Left cardiac atrium (tissue), 4 donors: Measurements from ENCODE around the gene HRH2. TPM values are rescaled to one million over a fixed set of nuclear protein-coding genes. Genes with fewer than 3 reads are reported as not detected.

Source experiments
- ATAC-seq, 2 donors: fragments of 200-7000 bp; cut with Tn5 transposase; one replicate each; pipeline ENCODE4 v1.9.1; 2020; ENCODE audit warnings: mild to moderate bottlenecking in 2 of 2, moderate library complexity in 2 of 2
- DNase-seq: peaks from one replicate; pipeline ENCODE4 v3.0.0-alpha.2; 2020
- intact Hi-C, 2 donors: fragments of 100-400 bp; cut with DNase I; formaldehyde crosslinking; loops; one replicate each; pipeline versions ENCODE4 v1.14.1 to v1.15.1; 2022 to 2023
- total RNA-seq, 2 donors: library from RNA; stranded (reverse); fragmentation: NEBNext Ultra II Directional; extraction: Animal tissue kit (Norgen Biotek cat#: 25700); gene quantifications; one replicate each; pipeline ENCODE4 v1.2.1, GENCODE V29; 2021
- donor health status: DM: no; HTN: yes; CAD: no.
- donor health status: DM: no; HTN: yes; CAD: no; lungs with severe emphysema.
- donor health status: DM: yes; HTN: yes; CAD: no.
- donor health status: Dilated cardiomyopathy.

The HRH2 gene
- total RNA-seq, 2 donors from 2014 or later, result 20.0 to 24.3 TPM

DNA sequence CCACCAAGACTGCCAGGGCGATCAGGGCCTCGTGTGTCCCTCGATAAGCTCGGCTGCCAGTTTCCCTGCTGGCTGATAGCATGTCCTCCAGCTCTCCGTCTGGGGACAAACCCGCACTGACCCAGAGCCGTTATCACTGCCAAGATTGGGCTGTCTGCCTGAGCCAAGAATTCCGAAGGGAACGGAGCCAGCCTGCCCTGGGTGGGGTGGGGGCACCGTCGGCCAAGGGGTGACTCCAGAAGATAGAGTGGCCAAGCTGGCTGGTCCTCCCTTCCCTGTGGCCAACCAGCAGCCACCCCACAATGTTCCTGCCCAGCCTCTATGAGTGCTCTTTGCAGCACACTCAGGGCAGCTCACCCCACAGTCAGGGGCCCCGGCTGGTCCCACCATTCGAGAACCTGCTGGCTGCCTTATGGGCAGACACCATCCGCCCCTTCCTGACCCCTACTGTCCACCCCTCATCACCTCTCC, 29.4 kb downstream of the HRH2 start:
- DNase-seq, result peak; percentile 83
- peak; percentile 85 to 92 for ATAC-seq
- intact Hi-C loops, result loop anchor here in 1 of 2 donors (5.0 kb wide), 1 partner anchor 90 kb away; no protein-coding TSS in a partner anchor

DNA sequence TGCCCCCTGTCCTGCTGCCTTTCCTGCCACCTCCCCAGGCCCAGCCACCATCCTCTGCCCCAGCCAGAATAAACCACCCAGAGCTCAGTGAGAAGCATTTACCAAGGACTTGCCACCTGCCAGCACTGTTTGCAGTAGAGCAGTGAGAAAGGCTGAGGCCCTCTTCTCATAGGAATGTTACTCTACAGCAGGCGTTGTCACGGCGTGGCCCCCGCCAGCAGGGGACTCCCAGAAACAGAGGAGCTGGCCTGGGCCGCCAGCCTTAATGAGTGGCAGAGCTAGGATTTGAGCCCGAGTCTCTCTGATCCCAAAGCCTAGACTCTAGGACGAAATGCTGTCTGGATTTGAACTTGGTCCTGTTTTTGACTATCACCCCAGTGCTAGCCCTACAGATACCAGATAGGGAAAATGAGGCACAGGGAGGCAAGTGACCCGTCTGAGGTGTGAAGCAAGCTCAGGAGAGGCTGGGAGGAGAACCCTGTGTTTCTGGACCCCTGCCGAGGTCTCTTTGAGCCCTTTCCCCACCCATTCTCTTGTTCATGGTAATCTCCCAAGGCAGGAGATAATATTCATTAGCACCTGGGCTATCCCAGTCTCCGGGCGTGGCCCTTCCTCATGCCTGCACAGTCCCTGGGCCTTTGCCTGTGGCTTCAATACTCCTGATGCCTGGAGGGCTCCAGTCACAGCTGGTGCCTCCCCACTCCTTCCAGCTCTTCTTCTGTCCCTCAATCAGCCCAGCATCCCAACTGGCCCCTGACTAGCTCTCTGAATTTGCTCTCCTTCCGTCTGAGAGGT, 30.7 kb downstream of the HRH2 start:
- no peak for ATAC-seq
- DNase-seq, result peak; percentile 13
- intact Hi-C loops, result loop anchor here in 1 of 2 donors (5.0 kb wide), 1 partner anchor 91 kb away; no protein-coding TSS in a partner anchor

DNA sequence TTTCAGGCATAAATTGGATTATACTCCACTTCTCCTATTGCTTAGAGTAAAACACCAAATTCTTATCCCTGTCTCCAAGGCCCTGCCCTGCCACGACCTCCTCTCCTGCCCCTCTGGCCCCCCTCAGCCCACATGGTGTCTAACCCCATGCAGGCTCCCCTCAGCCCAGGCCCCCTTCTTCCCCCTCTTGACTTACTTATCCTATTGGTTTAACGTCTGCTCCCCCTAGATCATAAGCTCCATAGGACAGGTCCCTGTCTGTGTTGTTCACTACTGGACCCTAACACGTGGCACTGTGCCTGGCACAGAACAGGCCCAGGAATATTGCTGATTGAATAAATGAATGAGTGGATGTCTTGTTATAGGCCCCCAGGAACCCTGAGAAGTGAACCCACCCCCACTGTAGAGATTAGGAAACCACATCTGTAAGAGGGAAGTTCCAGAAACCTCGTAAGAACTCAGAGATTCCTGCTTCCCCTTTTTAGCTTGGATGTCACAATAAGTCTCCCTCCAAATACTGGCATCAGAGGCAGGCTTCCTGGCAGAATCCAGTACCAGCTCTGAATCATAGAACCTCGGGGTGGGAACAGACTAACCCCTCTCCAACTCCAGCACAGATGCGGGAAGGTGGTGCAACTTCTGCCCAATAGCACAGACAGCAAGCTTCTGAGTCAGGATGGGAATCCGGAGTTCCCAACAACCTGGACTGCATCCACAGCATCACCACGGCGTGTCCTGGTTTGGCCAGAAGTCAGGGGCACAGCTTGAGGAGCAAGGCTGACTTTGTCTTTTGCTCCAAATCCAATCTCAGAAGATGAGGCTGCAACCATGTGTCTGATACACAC, 31.5 kb downstream of the HRH2 start:
- ATAC-seq (peak in 1 of 2 donors; percentile 71), DNase-seq (peak; percentile 70)
- intact Hi-C loops, result loop anchor here in 1 of 2 donors (5.0 kb wide), 1 partner anchor 92 kb away; no protein-coding TSS in a partner anchor

DNA sequence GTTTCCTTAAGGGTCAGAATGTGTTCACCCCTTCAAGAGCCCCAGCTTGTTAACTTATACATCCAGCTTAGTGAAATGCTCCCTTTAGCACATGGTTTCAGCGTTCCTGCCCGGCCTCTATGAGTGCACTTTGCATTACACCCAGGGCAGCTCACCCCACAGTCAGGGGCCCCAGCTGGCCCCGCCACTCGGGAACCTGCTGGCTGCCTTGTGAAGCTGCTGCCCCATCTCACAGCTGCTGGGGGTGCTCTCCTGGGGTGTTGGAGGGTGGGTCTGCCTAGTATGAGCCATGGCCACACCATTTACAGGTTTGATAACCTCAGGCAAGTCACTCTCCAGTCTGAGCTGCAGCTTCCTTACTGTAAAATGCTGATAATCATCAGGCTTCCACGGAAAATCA, 32.2 kb downstream of the HRH2 start:
- ATAC-seq (no peak), DNase-seq (no peak)
- intact Hi-C loops, result no loop called here

DNA sequence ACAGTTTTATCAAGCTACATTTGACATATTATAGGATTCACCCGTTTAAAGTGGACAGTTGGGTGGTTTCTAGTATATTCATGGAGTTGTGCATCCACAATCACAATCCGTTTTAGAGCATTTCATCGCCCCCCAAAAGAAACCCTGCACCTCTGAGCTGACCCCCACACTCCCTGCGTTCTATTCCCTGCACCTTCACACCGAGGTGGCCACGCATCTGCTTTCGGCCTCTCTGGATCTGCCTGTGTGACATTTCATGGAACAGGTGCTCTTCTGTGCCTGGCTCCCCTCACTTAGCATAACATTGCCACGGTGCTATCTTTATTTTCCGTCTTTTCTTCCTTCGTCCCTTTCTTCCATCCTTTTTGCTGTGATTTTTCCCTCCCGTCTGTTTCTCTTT, 32.7 kb downstream of the HRH2 start:
- intact Hi-C loops, result no loop called here
- DNase-seq (no peak), ATAC-seq (no peak)

DNA sequence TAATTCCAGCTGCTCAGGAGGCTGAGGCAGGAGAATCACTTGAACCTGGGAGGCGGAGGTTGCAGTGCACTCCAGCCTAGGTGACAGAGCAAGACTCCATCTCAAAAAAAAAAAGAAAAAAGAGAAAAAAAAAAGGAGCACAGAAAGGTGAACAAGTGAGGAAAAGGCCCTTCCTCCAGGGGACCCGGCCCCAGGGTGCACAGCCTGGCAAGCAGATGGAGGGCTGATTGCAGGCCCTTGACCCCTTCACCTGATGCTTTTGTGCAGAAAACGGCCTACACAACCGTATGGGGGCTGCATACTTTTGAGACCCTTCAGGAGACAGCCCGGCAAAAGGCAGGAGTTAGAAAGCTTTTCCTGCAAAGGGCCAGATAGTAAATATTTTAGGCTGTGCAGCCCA, 33.9 kb downstream of the HRH2 start:
- intact Hi-C loops, result no loop called here
- ATAC-seq (no peak), DNase-seq (no peak)

DNA sequence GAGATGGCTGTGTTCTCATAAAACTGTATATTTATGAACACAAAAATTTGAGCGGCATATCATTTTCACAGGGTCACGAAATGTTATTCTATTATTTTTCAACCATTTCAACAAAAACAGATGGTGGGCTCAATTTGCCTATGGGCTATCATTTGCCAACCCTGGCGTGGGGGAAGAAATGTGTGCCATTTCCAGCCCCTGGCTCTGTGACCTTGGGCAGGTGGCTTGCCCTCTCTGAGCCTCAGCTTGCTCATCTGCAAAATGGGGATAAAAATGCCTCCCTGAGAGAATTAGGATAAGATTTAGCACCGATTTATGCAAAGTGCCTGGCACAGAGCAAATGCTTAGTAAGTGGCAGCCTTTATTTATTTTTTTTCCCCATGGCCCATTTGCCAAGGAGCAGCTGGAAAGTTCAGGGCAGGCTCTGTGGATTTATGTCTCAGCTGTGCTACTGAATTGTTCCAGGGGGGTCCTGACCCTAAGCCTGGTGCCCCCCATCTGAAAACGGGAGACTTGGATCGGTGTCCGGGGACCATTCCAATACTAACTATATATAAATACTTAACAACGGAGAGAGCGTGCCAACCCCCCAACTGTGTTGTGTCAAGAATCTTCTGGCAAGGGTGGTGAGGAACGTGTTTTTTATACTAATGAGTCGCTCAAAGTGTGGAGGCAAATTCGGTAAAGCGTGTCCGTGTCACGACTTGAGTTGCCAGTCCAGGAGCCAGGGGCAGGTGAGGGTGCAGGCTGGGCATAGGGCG, 34.5 kb downstream of the HRH2 start:
- DNase-seq (no peak), ATAC-seq (no peak)
- intact Hi-C loops, result no loop called here

DNA sequence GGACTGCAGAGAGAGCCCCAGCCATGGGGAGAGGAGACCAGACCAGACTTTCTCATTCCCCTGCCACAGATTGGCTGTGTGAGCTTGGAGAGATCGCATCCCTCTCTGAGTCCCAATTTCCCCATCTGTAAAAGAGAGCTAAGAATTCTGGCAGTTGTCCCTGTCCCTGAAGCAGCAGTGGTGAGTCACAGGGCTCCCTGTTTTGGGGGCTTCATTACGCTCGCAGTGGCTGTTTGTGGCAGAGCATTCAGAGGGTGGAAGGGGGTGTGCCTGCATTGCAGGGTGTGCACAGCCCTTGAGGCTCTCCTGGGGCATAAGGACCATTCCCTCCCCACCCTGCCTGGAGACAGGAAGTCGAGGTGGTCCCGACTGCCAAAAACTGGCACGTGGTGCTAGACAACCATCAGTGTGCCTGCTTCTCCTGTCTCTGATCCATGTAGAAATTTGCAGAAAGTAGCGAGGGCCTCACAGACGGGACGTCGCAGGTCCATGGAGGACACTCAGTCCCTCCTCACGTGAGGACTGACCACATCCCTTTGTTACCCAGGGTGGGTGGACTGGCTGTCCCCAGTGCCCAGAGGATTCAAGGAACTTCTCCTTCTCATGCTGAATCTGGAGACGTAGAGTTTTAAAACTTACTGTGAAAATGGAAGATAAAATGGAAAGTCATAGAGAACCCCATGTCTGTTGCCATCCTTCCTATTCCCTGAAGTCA, 35.3 kb downstream of the HRH2 start:
- intact Hi-C loops, result no loop called here
- no peak for DNase-seq
- ATAC-seq, result no peak

DNA sequence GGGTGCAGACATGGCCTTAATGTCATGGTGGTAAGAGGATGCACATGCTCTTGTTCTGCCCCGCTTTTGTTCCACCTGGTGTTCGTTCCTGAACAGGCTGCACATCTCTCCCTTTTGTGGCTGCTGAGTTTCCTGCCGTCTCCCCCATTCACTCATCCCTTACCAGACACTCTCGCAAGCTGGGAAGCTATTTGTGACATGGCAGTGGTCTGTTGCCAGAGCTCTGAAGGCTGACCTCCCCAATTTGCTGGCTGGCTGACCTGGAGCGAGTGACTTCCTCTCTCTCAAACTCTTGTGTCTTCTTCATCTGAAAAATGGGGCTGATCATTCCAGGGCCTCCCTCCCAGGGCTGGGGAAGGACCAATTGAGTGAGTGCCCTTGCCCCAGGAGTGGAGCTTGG, 35.9 kb downstream of the HRH2 start:
- ATAC-seq (peak in 1 of 2 donors; percentile 53), DNase-seq (no peak)
- intact Hi-C loops, result no loop called here

DNA sequence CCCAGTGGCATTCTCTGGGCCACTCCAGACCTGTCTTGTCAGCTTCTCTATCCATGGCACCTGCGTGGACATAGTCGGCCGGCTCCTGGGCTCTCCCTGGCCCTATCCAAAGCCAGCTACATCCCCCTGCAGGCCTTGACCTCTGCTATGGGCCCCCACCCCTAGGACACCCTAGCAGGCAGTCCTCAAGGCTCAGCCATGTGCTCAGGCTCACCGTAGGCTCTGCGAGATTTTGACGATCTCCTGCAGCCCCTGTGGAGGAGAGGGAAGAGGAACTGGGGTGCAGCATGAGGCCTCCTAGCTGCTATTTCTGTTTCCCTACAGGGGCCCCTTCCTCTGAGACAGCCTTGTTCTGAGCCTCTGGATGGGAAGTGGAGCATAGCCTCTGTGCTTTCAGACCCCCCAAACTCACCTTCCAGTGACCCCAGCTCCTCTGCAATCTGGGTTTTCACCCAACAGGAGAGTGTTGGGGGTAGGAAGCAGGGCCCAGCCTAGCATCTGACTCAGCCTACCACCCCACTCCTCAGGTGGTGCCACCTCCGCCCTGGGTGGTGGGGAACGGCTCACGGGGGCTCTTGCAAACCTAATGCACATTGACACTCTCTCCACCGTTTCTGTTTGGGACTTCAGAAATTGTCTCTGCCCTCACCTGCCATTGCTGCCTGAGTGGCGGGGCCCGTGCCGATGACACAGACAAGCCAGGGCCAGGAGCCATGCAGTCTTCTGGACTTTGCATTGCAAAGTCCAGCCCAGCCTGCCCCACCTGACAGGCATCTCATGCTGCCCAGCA, 36.7 kb downstream of the HRH2 start:
- intact Hi-C loops, result no loop called here
- ATAC-seq (no peak), DNase-seq (no peak)

DNA sequence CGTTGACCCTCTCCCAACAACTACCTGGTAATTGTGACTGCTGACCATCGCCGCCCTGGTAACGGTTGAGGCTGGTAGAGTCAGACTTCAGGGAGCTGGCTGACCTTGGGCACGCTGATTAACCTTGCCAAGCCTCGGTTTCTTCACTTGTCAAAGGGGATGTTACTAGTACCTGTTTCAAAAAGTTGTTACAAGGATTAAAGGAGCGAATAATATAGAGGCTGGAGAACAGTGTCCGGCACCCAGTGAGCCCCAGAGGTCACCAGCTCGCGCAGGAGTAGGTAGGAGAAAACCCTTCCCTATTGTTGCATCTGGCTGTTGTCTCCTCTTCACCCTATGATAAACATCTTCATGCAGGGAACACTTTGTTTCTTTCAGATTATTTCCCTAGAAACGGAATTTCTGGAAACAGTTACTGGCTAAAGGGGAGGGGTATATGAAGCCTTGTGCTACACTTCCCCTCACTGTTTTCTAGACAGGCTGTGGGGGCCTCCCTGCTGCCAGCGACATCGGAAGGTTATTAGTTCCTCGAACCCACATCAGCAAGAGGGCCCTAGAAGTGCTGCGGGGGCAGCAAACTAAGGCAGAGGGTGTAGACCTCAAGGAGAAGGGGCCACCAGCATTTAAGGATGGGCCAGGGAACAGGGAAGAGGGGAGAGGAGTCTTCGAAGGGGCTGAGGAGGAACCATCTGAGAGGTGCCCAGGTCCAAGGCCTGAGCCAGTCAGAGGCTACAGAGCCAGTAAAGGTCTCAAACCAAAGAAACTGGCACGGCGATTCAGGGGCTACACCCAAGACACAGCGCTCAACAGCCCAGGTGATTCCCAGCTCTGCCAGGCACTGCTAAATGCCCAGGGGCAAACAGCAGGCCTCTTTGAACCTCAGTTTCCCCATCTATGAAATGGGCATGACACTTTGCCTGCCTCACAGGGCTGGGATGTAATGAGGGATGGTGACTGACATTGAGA, 37.6 kb downstream of the HRH2 start:
- DNase-seq (no peak), ATAC-seq (peak in 1 of 2 donors; percentile 10)
- intact Hi-C loops, result no loop called here

DNA sequence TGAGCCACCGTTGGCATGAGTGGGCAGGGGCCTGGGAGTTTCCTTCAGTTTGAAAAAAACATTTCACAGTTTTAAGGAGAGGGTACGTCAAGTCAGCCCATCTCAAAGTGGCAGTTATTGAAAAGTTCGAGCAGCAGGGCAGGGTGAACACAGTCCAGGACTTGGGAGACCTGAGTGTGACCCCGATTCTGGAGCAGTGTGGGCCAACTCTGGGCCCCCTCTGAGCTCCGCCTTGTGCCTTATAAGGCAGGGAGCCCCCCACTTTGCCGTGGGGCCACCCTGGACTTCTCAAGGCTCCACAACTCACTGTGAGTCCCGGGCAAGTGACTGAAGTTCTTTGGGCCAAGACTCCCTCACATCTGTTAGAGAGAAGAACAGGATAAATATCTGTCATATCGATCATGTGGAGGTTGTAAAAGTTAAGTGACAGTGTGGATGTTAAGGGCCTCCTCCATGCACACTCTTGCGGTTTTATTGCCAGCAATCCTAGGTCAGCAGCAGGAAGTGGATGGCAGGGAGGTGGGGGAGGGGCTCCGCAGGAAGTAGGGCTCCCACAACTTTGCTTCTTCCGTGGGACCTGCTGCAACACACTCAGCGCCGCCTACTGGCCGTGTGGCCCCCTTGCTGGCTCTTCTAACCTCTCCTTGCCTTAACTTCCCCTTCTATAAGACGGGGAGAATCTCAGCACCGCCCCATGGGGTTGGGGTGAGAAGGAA, 38.4 kb downstream of the HRH2 start:
- intact Hi-C loops, result no loop called here
- ATAC-seq (peak; percentile 46 to 73), DNase-seq (peak; percentile 82)

DNA sequence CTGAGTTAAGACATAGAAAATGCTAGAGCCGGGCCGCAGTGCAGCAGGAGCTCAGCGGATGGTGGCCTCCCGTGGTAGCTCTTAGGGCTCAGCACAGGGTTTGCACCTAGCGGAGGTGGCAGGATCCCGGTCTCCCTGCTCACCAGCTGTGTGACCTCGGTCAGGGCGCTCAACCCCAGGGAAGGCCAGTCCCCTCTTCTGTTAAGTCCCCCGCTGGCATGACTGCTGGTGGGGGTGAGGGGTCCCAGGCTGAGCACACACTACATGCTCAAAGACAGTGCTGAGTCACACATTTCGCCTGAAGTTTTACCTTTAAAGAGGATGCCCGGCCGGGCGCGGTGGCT, 39.0 kb downstream of the HRH2 start:
- intact Hi-C loops, result no loop called here
- DNase-seq (no peak), ATAC-seq (no peak)

DNA sequence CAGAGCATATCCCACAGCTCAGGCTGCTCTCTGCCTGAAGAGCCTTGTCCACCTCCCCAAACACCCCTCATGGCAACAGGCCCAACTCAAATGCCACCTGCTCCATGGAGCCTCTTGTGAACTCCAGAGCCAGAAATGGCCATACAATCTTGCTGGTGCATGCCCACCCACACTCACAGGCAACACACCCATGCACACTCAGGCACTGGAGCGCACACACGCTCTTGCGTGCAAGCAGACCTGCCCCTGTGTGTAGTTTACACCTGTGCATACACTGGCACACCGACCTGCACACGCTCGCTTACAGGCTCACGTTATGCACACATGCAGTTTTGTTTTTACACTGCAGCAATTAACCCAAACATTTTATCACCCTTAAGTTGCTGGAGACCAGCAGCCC, 40.0 kb downstream of the HRH2 start:
- intact Hi-C loops, result no loop called here
- ATAC-seq (no peak), DNase-seq (no peak)

DNA sequence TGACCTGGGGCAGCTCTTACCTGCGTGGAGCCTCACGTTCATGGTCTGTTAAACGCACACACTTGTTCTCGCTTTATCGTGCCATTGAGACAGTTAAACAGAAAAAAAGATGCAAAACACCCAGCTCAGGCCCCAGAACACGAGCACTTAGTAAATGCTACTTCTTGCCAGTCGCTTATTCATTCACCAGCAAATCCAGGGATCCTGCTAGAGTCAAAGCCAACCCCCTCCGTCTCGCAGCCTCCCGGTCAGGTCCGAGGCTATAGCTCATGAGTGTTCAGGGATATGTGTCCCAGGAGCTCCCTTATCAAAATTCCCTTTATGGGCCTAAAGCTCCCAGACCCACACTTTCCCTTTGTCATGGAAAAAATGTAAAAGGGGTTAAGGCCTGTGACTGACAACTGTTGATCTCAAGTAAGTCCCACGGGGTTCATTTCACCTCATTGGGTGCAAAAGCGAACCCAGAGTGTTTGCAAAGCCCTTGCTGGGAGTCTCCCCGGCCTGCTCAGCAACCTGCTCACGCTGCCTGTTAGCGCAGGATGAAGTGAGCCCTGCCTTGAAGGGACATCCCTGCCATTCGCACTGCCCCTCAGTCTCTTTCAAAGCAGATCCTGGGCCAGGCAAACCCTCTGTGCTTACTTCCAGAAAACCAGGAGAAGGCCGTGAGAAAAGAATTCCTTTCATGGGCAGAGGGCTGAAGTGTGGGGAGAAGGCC, 40.7 kb downstream of the HRH2 start:
- DNase-seq (no peak), ATAC-seq (no peak)
- intact Hi-C loops, result no loop called here

DNA sequence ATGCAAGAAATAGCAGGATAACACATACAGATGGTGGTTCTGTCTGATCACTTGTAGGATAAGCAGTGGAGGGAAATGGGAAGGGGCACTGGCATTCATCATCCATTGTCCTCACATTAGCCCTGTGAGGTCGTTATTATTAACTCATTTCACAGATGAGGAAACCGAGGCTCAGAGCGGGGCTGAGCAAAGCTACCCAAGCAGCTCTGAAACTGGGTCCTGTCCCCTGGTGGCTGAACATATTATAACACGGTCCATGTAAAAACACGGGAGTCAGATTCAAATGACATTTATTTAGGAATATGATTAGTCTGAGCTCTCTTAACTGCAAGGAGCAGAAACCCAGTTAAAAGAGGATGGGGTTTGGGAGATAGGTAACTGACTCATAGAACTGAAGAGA, 43.1 kb downstream of the HRH2 start:
- no peak for DNase-seq
- intact Hi-C loops, result no loop called here

More for the DNA sequence above, 43.1 kb downstream of the HRH2 start:
- no peak for ATAC-seq
